Smooth muscle cell (in vitro differentiated cells): ENCODE measurements around the gene TMEM14C. TPM values are rescaled to one million over a fixed set of nuclear protein-coding genes. Genes with fewer than 3 reads are reported as not detected.
"Not testable (repeated sequence)": the region's sequence is repeated elsewhere in the genome, so short reads cannot be mapped to it uniquely, and the experiment has no call there.

ENCODE experiments used
- DNase-seq: peaks from one replicate; lab custom pipeline; 2025; ENCODE audit not compliant: unreplicated experiment; lab: John Stamatoyannopoulos, UW
- H2AFZ ChIP-seq: fragments of 200-600 bp; sonication (generic); 2 replicates; pipeline ENCODE4 v1.6.0; 2016; ENCODE audit warnings: antibody characterized with exemption, low read depth, mild to moderate bottlenecking
- H3F3A ChIP-seq: fragments of 200-600 bp; sonication (generic); 2 replicates; pipeline ENCODE4 v1.6.0; 2017; ENCODE audit warnings: antibody characterized with exemption, low read depth
- H3K27ac ChIP-seq: fragments of 200-600 bp; sonication (generic); 2 replicates; pipeline ENCODE4 v1.5.1; 2016; ENCODE audit warnings: low read depth, mild to moderate bottlenecking
- H3K27me3 ChIP-seq: fragments of 200-600 bp; sonication (generic); 2 replicates; pipeline ENCODE4 v1.6.1; 2016; ENCODE audit warnings: low read depth, mild to moderate bottlenecking
- H3K36me3 ChIP-seq: fragments of 200-600 bp; sonication (generic); 2 replicates; pipeline ENCODE4 v1.5.1; 2016; ENCODE audit warnings: low read depth
- H3K4me1 ChIP-seq: fragments of 200-600 bp; sonication (generic); 2 replicates; pipeline ENCODE4 v1.5.1; 2016; ENCODE audit warnings: low read depth
- H3K4me2 ChIP-seq: fragments of 200-600 bp; sonication (generic); 2 replicates; pipeline ENCODE4 v1.6.0; 2016; ENCODE audit warnings: mild to moderate bottlenecking
- H3K4me3 ChIP-seq: fragments of 200-600 bp; sonication (generic); 2 replicates; pipeline ENCODE4 v1.5.1; 2016; ENCODE audit warnings: mild to moderate bottlenecking
- H3K79me2 ChIP-seq: fragments of 200-600 bp; sonication (generic); 2 replicates; pipeline ENCODE4 v1.6.0; 2016; ENCODE audit warnings: low read depth, mild to moderate bottlenecking
- H3K9ac ChIP-seq: fragments of 200-600 bp; sonication (generic); 2 replicates; pipeline ENCODE4 v1.6.0; 2016; ENCODE audit warnings: low read depth
- H3K9me3 ChIP-seq: fragments of 200-600 bp; sonication (generic); replicated peaks from 2 replicates; pipeline ENCODE4 v1.5.1; 2016; ENCODE audit warnings: low read depth
- H4K20me1 ChIP-seq: fragments of 200-600 bp; sonication (generic); 2 replicates; pipeline ENCODE4 v1.6.0; 2016; ENCODE audit warnings: low read depth
- WGBS: methylation state at CpG from one replicate; pipeline ENCODE4 v1.1.7; 2016; ENCODE audit warnings: low lambda C conversion rate; 5-methylcytosine and 5-hydroxymethylcytosine counted together
- polyA plus RNA-seq: library from polyadenylated mRNA; unstranded; fragments of >200 nt; fragmentation: Nextera tagmentation; extraction: Ambion mirVana; gene quantifications from 2 replicates; pipeline ENCODE4 v1.2.1, GENCODE V29; 2016
- total RNA-seq: library from RNA; depleted of rRNA; stranded (reverse); fragments of >200 nt; gene quantifications from 2 replicates; pipeline ENCODE4 v1.2.3, GENCODE V29; 2014
- TF ChIP-seq, protein P1 (sequence below): fragments of 200-600 bp; sonication (generic); IDR thresholded peaks from 2 replicates; pipeline ENCODE4 v1.5.1; 2017; ENCODE audit warnings: borderline replicate concordance, mild to moderate bottlenecking, antibody characterized with exemption; ENCODE audit not compliant: insufficient read depth, poor library complexity, severe bottlenecking

The TMEM14C gene
- total and polyA plus RNA-seq, 2 experiments from 2014 or later, result 180 TPM

DNA sequence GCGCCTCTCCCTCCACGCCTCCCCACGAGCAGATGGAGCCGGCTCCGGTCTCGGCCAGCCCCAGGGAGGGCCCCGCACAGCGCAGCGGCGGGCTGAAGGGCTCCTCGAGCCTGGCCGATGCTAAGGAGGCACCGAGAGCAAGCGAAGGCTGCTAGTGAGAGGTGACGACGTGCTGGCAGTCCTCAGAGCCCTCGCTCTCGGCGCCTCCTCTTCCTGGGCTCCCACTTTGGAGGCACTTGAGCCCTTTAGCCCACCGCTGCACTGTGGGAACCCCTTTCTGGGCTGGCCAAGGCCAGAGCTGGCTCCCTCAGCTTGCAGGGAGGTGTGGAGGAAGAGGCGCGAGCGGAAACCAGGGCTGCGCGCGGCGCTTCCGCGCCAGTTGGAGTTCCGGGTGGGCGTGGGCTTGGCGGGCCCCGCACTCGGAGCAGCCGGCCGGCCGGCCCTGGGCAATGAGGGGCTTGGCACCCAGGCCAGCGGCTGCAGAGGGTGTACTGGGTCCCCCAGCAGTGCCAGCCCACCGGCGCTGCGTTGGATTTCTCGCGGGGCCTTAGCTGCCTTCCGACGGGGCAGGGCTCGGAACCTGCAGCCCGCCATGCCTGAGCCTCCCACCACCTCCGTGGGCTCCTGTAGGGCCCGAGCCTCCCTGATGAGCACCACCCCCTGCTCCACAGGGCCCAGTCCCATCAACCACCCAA lies 2.5 kb upstream of the TMEM14C start:
- TF ChIP-seq, protein P1, sequence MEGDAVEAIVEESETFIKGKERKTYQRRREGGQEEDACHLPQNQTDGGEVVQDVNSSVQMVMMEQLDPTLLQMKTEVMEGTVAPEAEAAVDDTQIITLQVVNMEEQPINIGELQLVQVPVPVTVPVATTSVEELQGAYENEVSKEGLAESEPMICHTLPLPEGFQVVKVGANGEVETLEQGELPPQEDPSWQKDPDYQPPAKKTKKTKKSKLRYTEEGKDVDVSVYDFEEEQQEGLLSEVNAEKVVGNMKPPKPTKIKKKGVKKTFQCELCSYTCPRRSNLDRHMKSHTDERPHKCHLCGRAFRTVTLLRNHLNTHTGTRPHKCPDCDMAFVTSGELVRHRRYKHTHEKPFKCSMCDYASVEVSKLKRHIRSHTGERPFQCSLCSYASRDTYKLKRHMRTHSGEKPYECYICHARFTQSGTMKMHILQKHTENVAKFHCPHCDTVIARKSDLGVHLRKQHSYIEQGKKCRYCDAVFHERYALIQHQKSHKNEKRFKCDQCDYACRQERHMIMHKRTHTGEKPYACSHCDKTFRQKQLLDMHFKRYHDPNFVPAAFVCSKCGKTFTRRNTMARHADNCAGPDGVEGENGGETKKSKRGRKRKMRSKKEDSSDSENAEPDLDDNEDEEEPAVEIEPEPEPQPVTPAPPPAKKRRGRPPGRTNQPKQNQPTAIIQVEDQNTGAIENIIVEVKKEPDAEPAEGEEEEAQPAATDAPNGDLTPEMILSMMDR, result no peak
- Histone ChIP-seq H2AFZ (no peak overlapping the region), H3K27me3 (no peaks in the 10 kb centered on the region), H3K79me2 (peaks cover 12% of the 10 kb centered on the region), H3K9me3 (no peaks in the 10 kb centered on the region), H4K20me1 (no peaks in the 10 kb centered on the region), H3K4me2 (no peak overlapping the region), H3K27ac (no peak overlapping the region), H3K4me1 (peaks cover 28% of the 10 kb centered on the region), H3K4me3 (no peak overlapping the region), H3K9ac (no peak overlapping the region), H3K36me3 (no peaks in the 10 kb centered on the region), H3F3A (peaks cover 13% of the 10 kb centered on the region)
- WGBS, result 99% methylated on average over 49 of the region's 49 CpGs
- no peak for DNase-seq

DNA sequence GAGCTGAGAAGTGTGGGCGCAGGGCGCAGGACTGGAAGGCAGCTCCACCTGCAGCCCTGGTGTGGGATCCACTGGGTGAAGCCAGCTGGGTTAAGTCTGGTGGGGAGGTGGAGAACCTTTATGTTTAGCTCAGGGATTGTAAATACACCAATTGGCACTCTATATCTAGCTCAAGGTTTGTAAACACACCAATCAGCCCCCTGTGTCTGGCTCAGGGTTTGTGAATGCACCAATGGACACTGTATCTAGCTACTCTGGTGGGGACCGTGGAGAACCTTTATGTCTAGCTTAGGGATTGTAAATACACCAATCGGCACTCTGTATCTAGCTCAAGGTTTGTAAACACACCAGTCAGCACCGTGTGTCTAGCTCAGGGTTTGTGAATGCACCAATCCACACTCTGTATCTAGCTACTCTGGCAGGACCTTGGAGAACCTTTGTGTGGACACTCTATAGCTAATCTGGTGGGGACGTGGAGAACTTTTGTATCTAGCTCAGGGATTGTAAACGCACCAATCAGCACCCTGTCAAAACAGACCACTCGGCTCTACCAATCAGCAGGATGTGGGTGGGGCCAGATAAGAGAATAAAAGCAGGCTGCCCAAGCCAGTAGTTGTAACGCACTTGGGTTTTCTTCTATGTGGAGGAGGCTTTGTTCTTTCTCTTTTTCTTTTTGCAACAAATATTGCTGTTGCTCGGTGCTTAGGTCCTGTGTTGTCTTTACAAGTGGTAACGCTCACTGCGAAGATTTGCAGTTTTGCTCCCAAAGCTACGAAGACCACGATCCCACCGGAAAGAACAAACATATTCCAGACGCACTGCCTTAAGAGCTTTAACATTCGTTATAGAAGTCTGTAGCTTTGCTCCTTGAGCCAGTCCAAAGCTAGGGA lies 1.7 kb upstream of the TMEM14C start:
- not testable (repeated sequence) for H3K4me3 ChIP-seq, H3K9me3 ChIP-seq, H4K20me1 ChIP-seq, H3K27me3 ChIP-seq, DNase-seq, H3K36me3 ChIP-seq
- Histone ChIP-seq H3K27ac (peak overlapping the region; percentile 77), H3K9ac (peak overlapping the region; percentile 37), H3K4me2 (peak overlapping the region; percentile 90), H3F3A (peaks cover 13% of the 10 kb centered on the region), H3K4me1 (peaks cover 28% of the 10 kb centered on the region), H2AFZ (peak overlapping the region; percentile 82), H3K79me2 (peaks cover 12% of the 10 kb centered on the region)
- WGBS, result 59% methylated on average over 17 of the region's 17 CpGs

DNA sequence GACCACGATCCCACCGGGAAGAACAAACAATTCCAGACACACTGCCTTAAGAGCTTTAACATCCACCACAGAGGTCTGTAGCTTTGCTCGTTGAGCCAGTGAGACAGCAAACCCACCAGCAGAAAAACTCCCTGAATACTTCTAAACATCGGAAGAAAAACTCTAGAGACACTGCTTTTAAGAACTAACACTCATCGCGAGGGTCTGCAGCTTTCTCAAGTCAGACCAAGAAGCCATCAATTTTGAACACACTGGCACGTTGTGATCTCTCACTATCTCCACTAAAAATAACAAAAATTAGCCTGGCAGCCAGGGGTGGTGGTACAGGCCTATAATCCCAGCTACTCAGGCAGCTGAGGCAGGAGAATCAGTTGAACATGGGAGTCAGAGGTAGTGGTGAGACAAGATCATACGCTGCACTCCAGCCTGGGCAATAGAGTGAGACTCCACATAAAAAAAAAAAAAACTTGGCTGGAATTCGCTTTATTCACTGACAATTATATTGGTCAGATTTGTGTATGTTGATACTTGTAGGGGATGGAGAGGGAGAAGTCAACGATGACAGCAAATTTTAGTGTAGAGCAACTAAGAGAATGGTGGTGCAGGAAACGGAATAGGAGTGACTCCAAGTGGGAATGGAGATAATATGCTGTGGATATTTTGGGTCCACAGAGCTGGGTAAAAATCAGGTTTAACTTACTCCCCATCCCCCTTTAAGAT lies 860 bp upstream of the TMEM14C start:
- WGBS, result 61% methylated on average over 11 of the region's 11 CpGs
- TF ChIP-seq, protein P1, result no peak

DNA sequence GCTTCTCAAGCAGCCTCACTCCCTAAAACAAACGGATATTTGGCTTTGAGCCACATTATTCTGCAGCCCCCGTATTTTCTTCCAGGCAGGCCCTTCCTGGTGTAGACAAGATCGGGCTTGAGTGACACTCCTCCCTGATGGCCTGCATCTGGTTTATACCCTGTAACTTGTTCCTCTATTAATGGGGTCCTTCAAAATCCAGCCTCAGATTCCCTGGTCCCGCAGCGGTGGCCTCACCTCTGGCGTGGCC lies 375 bp upstream of the TMEM14C start:
- peak overlapping the region; percentile 77 for H3K27ac ChIP-seq
- H2AFZ ChIP-seq, result peak overlapping the region; percentile 82
- no peaks in the 10 kb centered on the region for H3K9me3 ChIP-seq
- H3K4me1 ChIP-seq, result peaks cover 28% of the 10 kb centered on the region
- TF ChIP-seq, protein P1, result no peak
- DNase-seq, result no peak
- peaks cover 13% of the 10 kb centered on the region for H3F3A ChIP-seq
- no peaks in the 10 kb centered on the region for H3K27me3 ChIP-seq
- peaks cover 12% of the 10 kb centered on the region for H3K79me2 ChIP-seq
- H3K4me2 ChIP-seq, result peak overlapping the region; percentile 90
- H4K20me1 ChIP-seq, result no peaks in the 10 kb centered on the region
- WGBS, result 9% methylated on average over 6 of the region's 6 CpGs
- H3K9ac ChIP-seq, result peak overlapping the region; percentile 28
- peak overlapping the region; percentile 79 for H3K4me3 ChIP-seq
- peaks cover 8% of the 10 kb centered on the region for H3K36me3 ChIP-seq

More for the DNA sequence above, 860 bp upstream of the TMEM14C start:
- Histone ChIP-seq H2AFZ (peak overlapping the region; percentile 82), H4K20me1 (no peaks in the 10 kb centered on the region), H3K4me2 (peak overlapping the region; percentile 90), H3K27me3 (no peaks in the 10 kb centered on the region), H3K9ac (peak overlapping the region; percentile 37), H3K9me3 (no peaks in the 10 kb centered on the region), H3K4me3 (peak overlapping the region; percentile 79), H3K4me1 (peaks cover 28% of the 10 kb centered on the region), H3F3A (peaks cover 13% of the 10 kb centered on the region), H3K27ac (peak overlapping the region; percentile 77), H3K79me2 (peaks cover 12% of the 10 kb centered on the region), H3K36me3 (peaks cover 8% of the 10 kb centered on the region)
- no peak for DNase-seq
